Transverse colon (tissue), 4 donors: ENCODE results near the gene DSN1. TPM values are rescaled to one million over a fixed set of nuclear protein-coding genes. Genes with fewer than 3 reads are reported as not detected.

Experiments
- DNase-seq: peaks from one replicate; pipeline ENCODE4 v3.0.0-alpha.2; 2019
- H3K27ac ChIP-seq, 4 donors: fragments of 200-600 bp; sonication (generic); 2 replicates each; pipeline ENCODE4 v1.5.1; 2016 to 2018; ENCODE audit warnings: inconsistent platforms in 4 of 4
- H3K27me3 ChIP-seq: fragments of 200-600 bp; sonication (generic); 2 replicates; pipeline ENCODE4 v1.5.1; 2017; ENCODE audit warnings: inconsistent platforms
- H3K36me3 ChIP-seq, 4 donors: fragments of 200-600 bp; sonication (generic); 2 replicates each; pipeline ENCODE4 v1.5.1; 2017 to 2019; ENCODE audit warnings: inconsistent platforms in 4 of 4
- H3K4me1 ChIP-seq, 4 donors: fragments of 200-600 bp; sonication (generic); 2 replicates each; pipeline ENCODE4 v1.5.1; 2017 to 2020; ENCODE audit warnings: inconsistent platforms in 4 of 4
- H3K4me3 ChIP-seq, 4 donors: fragments of 200-600 bp; sonication (generic); 1 replicate in 1 of 4; 2 replicates in 3 of 4; pipeline versions ENCODE4 v1.5.1 to v1.6.1; 2017 to 2019; ENCODE audit warnings: inconsistent platforms in 4 of 4
- H3K9me3 ChIP-seq, 2 donors: fragments of 200-600 bp; sonication (generic); 2 replicates each; pipeline ENCODE4 v1.5.1; 2017 to 2019; ENCODE audit warnings: inconsistent platforms in 2 of 2
- CTCF ChIP-seq, 5 experiments: fragments of 200-600 bp in 3 of 5; fragments of 450-650 bp in 2 of 5; sonication (generic) in 3 of 5; IDR thresholded peaks; 1 replicate in 2 of 5; 2 replicates in 3 of 5; pipeline ENCODE4 v1.5.1; 2016 to 2017; ENCODE audit warnings: antibody characterized with exemption in 5 of 5, inconsistent platforms in 3 of 5, mild to moderate bottlenecking in 2 of 5, moderate library complexity in 1 of 5
- EP300 ChIP-seq: sonication (generic); formaldehyde crosslinking; IDR thresholded peaks from one replicate; pipeline ENCODE4 v1.6.1; 2017; ENCODE audit warnings: antibody characterized with exemption, low read depth
- POLR2A ChIP-seq: fragments of 450-650 bp; IDR thresholded peaks from one replicate; pipeline ENCODE4 v1.6.1; 2016; ENCODE audit warnings: antibody characterized with exemption, mild to moderate bottlenecking, moderate library complexity
- POLR2AphosphoS5 ChIP-seq, 3 donors: sonication (generic); formaldehyde crosslinking; IDR thresholded peaks; one replicate each; pipeline ENCODE4 v1.6.1; 2016; ENCODE audit warnings: antibody characterized with exemption in 3 of 3
- WGBS, 2 donors: methylation state at CpG; one replicate each; pipeline ENCODE4 v1.1.5; 2018; ENCODE audit warnings: low coverage in 1 of 2; 5-methylcytosine and 5-hydroxymethylcytosine counted together
- in situ Hi-C, 4 donors: fragments of 200-750 bp; cut with MboI; loops; one replicate each; pipeline versions ENCODE4 v1.15.0 to v1.15.1; 2017; ENCODE audit warnings: low sequenced_read_pairs in 3 of 4, low pct_ligation_motif_present in 1 of 4, low pct_unique_long_range_greater_than_20kb in 1 of 4
- intact Hi-C: fragments of 100-400 bp; cut with DNase I; formaldehyde crosslinking; loops from one replicate; pipeline ENCODE4 v1.15.1; 2023; ENCODE audit warnings: low total_unique reads
- total RNA-seq, 4 donors: library from RNA; depleted of rRNA; stranded (reverse); fragments of >200 nt; gene quantifications; one replicate each; pipeline ENCODE4 v1.1.0, GENCODE V29; 2016

DSN1 gene
- total RNA-seq, 4 donors from 2014 or later: 0.40 to 9.8 (median 5.1) TPM

- intact Hi-C loops (no loop called here), in situ Hi-C loops (no loop called here)
- TF ChIP-seq POLR2AphosphoS5 (IDR thresholded peaks at IDR 0.05): no peak
- Histone ChIP-seq H3K9me3 (no peaks in the 10 kb centered on the region), H3K4me3 (no peak overlapping the region), H3K36me3 (peaks cover 0 to 5% (median 0%) of the 10 kb centered on the region in 4 donors), H3K4me1 (peaks cover 0 to 3% (median 0%) of the 10 kb centered on the region in 4 donors), H3K27ac (no peak overlapping the region), H3K27me3 (no peaks in the 10 kb centered on the region)
- no peak for DNase-seq
- WGBS, 2 donors: 97% methylated on average over 3 of the region's 3 CpGs; no CpG with 5 or more reads in 1 of the 2 donors
Observed at GRCh38 chr20:36726168-36726567, 47.4 kb downstream of the DSN1 start.

GRCh38 chr20:36720510-36720909 is 53.1 kb downstream of the DSN1 start:
- TF ChIP-seq POLR2AphosphoS5 (IDR thresholded peaks at IDR 0.05): no peak
- no peak for TF ChIP-seq POLR2A
- TF ChIP-seq CTCF (IDR thresholded peaks at IDR 0.05): no peak
- TF ChIP-seq EP300: no peak
- H3K27me3 ChIP-seq: no peaks in the 10 kb centered on the region
- intact Hi-C loops: no loop called here
- H3K4me1 ChIP-seq: peaks cover 0 to 3% (median 0%) of the 10 kb centered on the region in 4 donors
- no peak for DNase-seq
- peaks cover 0 to 9% (median 4%) of the 10 kb centered on the region in 4 donors for H3K36me3 ChIP-seq
- in situ Hi-C loops: no loop called here
- WGBS, 2 donors: 70 to 83% methylated on average over 2 to 3 of the region's 3 CpGs
- no peak overlapping the region for H3K4me3 ChIP-seq
- H3K9me3 ChIP-seq: no peaks in the 10 kb centered on the region
- no peak overlapping the region for H3K27ac ChIP-seq

- H3K4me3 ChIP-seq: no peak overlapping the region
- H3K27ac ChIP-seq: no peak overlapping the region
- intact Hi-C loops (no loop called here), in situ Hi-C loops (no loop called here)
- no peaks in the 10 kb centered on the region for H3K4me1 ChIP-seq
- no peaks in the 10 kb centered on the region for H3K9me3 ChIP-seq
- 92 to 95% methylated on average over 2 of the region's 2 CpGs for WGBS, 2 donors
- peak in 4 of 5 experiments; percentile 7 to 23 (median 20) for TF ChIP-seq CTCF (IDR thresholded peaks at IDR 0.05)
- no peak for TF ChIP-seq POLR2A
- H3K36me3 ChIP-seq: peaks cover 0 to 9% (median 4%) of the 10 kb centered on the region in 4 donors
- DNase-seq: peak; percentile 8
- no peaks in the 10 kb centered on the region for H3K27me3 ChIP-seq
Observed at GRCh38 chr20:36717657-36718056, 55.9 kb downstream of the DSN1 start.

GRCh38 chr20:36717021-36717420 is 56.5 kb downstream of the DSN1 start:
- DNase-seq: no peak
- TF ChIP-seq EP300: no peak
- no peak for TF ChIP-seq POLR2AphosphoS5 (IDR thresholded peaks at IDR 0.05)
- TF ChIP-seq CTCF (IDR thresholded peaks at IDR 0.05): no peak
- TF ChIP-seq POLR2A: no peak
- Histone ChIP-seq H3K4me3 (no peak overlapping the region), H3K36me3 (peaks cover 0 to 9% (median 4%) of the 10 kb centered on the region in 4 donors), H3K4me1 (no peaks in the 10 kb centered on the region), H3K9me3 (no peaks in the 10 kb centered on the region), H3K27me3 (no peaks in the 10 kb centered on the region), H3K27ac (no peak overlapping the region)
- WGBS, 2 donors: 84 to 88% methylated on average over 3 of the region's 3 CpGs
- intact Hi-C loops (no loop called here), in situ Hi-C loops (no loop called here)

GRCh38 chr20:36712775-36713174 is 60.8 kb downstream of the DSN1 start:
- H3K4me3 ChIP-seq: no peak overlapping the region
- WGBS, 2 donors: 95% methylated on average over 1 of the region's 1 CpG; no CpG with 5 or more reads in 1 of the 2 donors
- intact Hi-C loops: no loop called here
- H3K27me3 ChIP-seq: no peaks in the 10 kb centered on the region
- H3K4me1 ChIP-seq: no peaks in the 10 kb centered on the region
- DNase-seq: no peak
- no peaks in the 10 kb centered on the region for H3K9me3 ChIP-seq
- in situ Hi-C loops: no loop called here
- no peak overlapping the region for H3K27ac ChIP-seq
- H3K36me3 ChIP-seq: no peaks in the 10 kb centered on the region
- no peak for TF ChIP-seq EP300
- no peak for TF ChIP-seq CTCF (IDR thresholded peaks at IDR 0.05)
- TF ChIP-seq POLR2AphosphoS5 (IDR thresholded peaks at IDR 0.05): no peak
- TF ChIP-seq POLR2A: no peak
